Urinary bladder (tissue), 4 donors: ENCODE results near the gene AFG1L. TPM values are rescaled to one million over a fixed set of nuclear protein-coding genes. Genes with fewer than 3 reads are reported as not detected.

Source experiments
- DNase-seq: peaks from one replicate; pipeline ENCODE4 v3.0.0-alpha.2; 2015; ENCODE audit errors: extremely low spot score
- H3K27ac ChIP-seq: one replicate; pipeline ENCODE4 v1.5.1; 2013; ENCODE audit warnings: low read depth, mild to moderate bottlenecking, moderate library complexity
- H3K36me3 ChIP-seq: one replicate; pipeline ENCODE4 v1.6.1; 2013; ENCODE audit warnings: mild to moderate bottlenecking, moderate library complexity; ENCODE audit not compliant: insufficient read depth
- H3K4me1 ChIP-seq: one replicate; pipeline ENCODE4 v1.6.1; 2013; ENCODE audit warnings: mild to moderate bottlenecking, moderate library complexity; ENCODE audit not compliant: insufficient read depth
- H3K4me3 ChIP-seq: one replicate; pipeline ENCODE4 v1.5.1; 2013; ENCODE audit warnings: low read depth, low read length
- WGBS: extraction: QIAGEN DNeasy Blood & Tissue Kit; methylation state at CpG from one replicate; pipeline ENCODE4 v1.1.7; 2013; 5-methylcytosine and 5-hydroxymethylcytosine counted together
- polyA plus RNA-seq: library from polyadenylated mRNA; stranded (reverse); fragments of 200-250 nt; gene quantifications from one replicate; pipeline ENCODE4 v1.2.3, GENCODE V29; 2013
- total RNA-seq: library from RNA; depleted of rRNA; stranded (reverse); fragments of >200 nt; gene quantifications from one replicate; pipeline ENCODE4 v1.2.3, GENCODE V29; 2014
- donor health status: healthy with polysubstance abuse.
- donor health status: healthy.

Gene AFG1L
- total and polyA plus RNA-seq, 2 donors, result 1.8 to 9.1 TPM

- Histone ChIP-seq H3K4me3 (no peak overlapping the region), H3K27ac (no peak overlapping the region), H3K4me1 (no peaks in the 10 kb centered on the region), H3K36me3 (no peaks in the 10 kb centered on the region)
- no peak for DNase-seq
- 93% methylated on average over 6 of the region's 6 CpGs for WGBS
Observed at GRCh38 chr6:108421366-108421765, 126.5 kb downstream of the AFG1L start.

- no peaks in the 10 kb centered on the region for H3K4me1 ChIP-seq
- no peak overlapping the region for H3K4me3 ChIP-seq
- no peak for DNase-seq
- WGBS, result 89% methylated on average over 1 of the region's 1 CpG
- no peaks in the 10 kb centered on the region for H3K36me3 ChIP-seq
- no peak overlapping the region for H3K27ac ChIP-seq
Observed at GRCh38 chr6:108423982-108424705, 129.3 kb downstream of the AFG1L start.

GRCh38 chr6:108425428-108425827 lies 130.6 kb downstream of the AFG1L start:
- Histone ChIP-seq H3K4me1 (no peaks in the 10 kb centered on the region), H3K36me3 (no peaks in the 10 kb centered on the region), H3K27ac (no peak overlapping the region), H3K4me3 (no peak overlapping the region)
- WGBS, result 94% methylated on average over 2 of the region's 2 CpGs
- no peak for DNase-seq

GRCh38 chr6:108432143-108432542 lies 137.3 kb downstream of the AFG1L start:
- no peak overlapping the region for H3K27ac ChIP-seq
- no peak overlapping the region for H3K4me3 ChIP-seq
- no peaks in the 10 kb centered on the region for H3K36me3 ChIP-seq
- WGBS, result 96% methylated on average over 2 of the region's 2 CpGs
- no peaks in the 10 kb centered on the region for H3K4me1 ChIP-seq
- DNase-seq, result no peak

GRCh38 chr6:108432792-108433191 lies 137.9 kb downstream of the AFG1L start:
- peak; percentile 15 for DNase-seq
- 55% methylated on average over 3 of the region's 3 CpGs for WGBS
- H3K36me3 ChIP-seq, result no peaks in the 10 kb centered on the region
- no peak overlapping the region for H3K4me3 ChIP-seq
- H3K4me1 ChIP-seq, result no peaks in the 10 kb centered on the region
- no peak overlapping the region for H3K27ac ChIP-seq

GRCh38 chr6:108434222-108434621 lies 139.4 kb downstream of the AFG1L start:
- WGBS, result 84% methylated on average over 1 of the region's 1 CpG
- no peaks in the 10 kb centered on the region for H3K4me1 ChIP-seq
- DNase-seq, result no peak

GRCh38 chr6:108435391-108435790 lies 140.5 kb downstream of the AFG1L start:
- 90% methylated on average over 5 of the region's 5 CpGs for WGBS
- no peaks in the 10 kb centered on the region for H3K4me1 ChIP-seq
- no peak overlapping the region for H3K4me3 ChIP-seq
- H3K27ac ChIP-seq, result no peak overlapping the region
- no peak for DNase-seq
- no peaks in the 10 kb centered on the region for H3K36me3 ChIP-seq

More at GRCh38 chr6:108434222-108434621, 139.4 kb downstream of the AFG1L start:
- Histone ChIP-seq H3K36me3 (no peaks in the 10 kb centered on the region), H3K27ac (no peak overlapping the region), H3K4me3 (no peak overlapping the region)

GRCh38 chr6:108436771-108437170 lies 141.9 kb downstream of the AFG1L start:
- WGBS, result 97% methylated on average over 2 of the region's 2 CpGs
- H3K4me3 ChIP-seq, result no peak overlapping the region

GRCh38 chr6:108437821-108438220 lies 143.0 kb downstream of the AFG1L start:
- H3K4me3 ChIP-seq, result no peak overlapping the region
- WGBS, result 94% methylated on average over 1 of the region's 1 CpG
- no peaks in the 10 kb centered on the region for H3K36me3 ChIP-seq
- no peaks in the 10 kb centered on the region for H3K4me1 ChIP-seq
- DNase-seq, result no peak
- no peak overlapping the region for H3K27ac ChIP-seq

More at GRCh38 chr6:108436771-108437170, 141.9 kb downstream of the AFG1L start:
- H3K4me1 ChIP-seq, result no peaks in the 10 kb centered on the region
- H3K27ac ChIP-seq, result no peak overlapping the region
- no peak for DNase-seq
- no peaks in the 10 kb centered on the region for H3K36me3 ChIP-seq

- no peak for DNase-seq
- H3K36me3 ChIP-seq, result no peaks in the 10 kb centered on the region
- H3K27ac ChIP-seq, result no peak overlapping the region
- WGBS, result 83% methylated on average over 8 of the region's 8 CpGs
- H3K4me1 ChIP-seq, result no peaks in the 10 kb centered on the region
- no peak overlapping the region for H3K4me3 ChIP-seq
Observed at GRCh38 chr6:108438918-108439317, 144.1 kb downstream of the AFG1L start.

- DNase-seq, result no peak
- no peaks in the 10 kb centered on the region for H3K36me3 ChIP-seq
- H3K27ac ChIP-seq, result no peak overlapping the region
- H3K4me1 ChIP-seq, result no peaks in the 10 kb centered on the region
- no peak overlapping the region for H3K4me3 ChIP-seq
Observed at GRCh38 chr6:108441141-108441540, 146.3 kb downstream of the AFG1L start.

- H3K36me3 ChIP-seq, result no peaks in the 10 kb centered on the region
- no peak overlapping the region for H3K27ac ChIP-seq
- WGBS, result 92% methylated on average over 2 of the region's 2 CpGs
- no peaks in the 10 kb centered on the region for H3K4me1 ChIP-seq
- H3K4me3 ChIP-seq, result no peak overlapping the region
- DNase-seq, result no peak
Observed at GRCh38 chr6:108442770-108443520, 148.1 kb downstream of the AFG1L start.

- no peak for DNase-seq
- no peak overlapping the region for H3K4me3 ChIP-seq
- H3K36me3 ChIP-seq, result no peaks in the 10 kb centered on the region
- no peaks in the 10 kb centered on the region for H3K4me1 ChIP-seq
- H3K27ac ChIP-seq, result no peak overlapping the region
- WGBS, result 94% methylated on average over 3 of the region's 3 CpGs
Observed at GRCh38 chr6:108446629-108447150, 151.8 kb downstream of the AFG1L start.

GRCh38 chr6:108448481-108448880 lies 153.6 kb downstream of the AFG1L start:
- WGBS, result 92% methylated on average over 1 of the region's 1 CpG
- no peak overlapping the region for H3K27ac ChIP-seq
- no peaks in the 10 kb centered on the region for H3K36me3 ChIP-seq
- no peak for DNase-seq
- no peaks in the 10 kb centered on the region for H3K4me1 ChIP-seq
- H3K4me3 ChIP-seq, result no peak overlapping the region
